GM21737 (cell line): ENCODE results near the gene SLIT3.

Source experiments
- ATAC-seq: cut with Tn5 transposase; IDR thresholded peaks from one replicate; pipeline ENCODE4 v1.9.1; 2021; ENCODE audit warnings: mild to moderate bottlenecking, moderate library complexity; ENCODE audit not compliant: unreplicated experiment

Gene SLIT3

GRCh38 chr5:169085636-169086035 lies 215.3 kb downstream of the SLIT3 start:
- ATAC-seq, result no peak

- no peak for ATAC-seq
Measured at GRCh38 chr5:169085212-169085611, 215.7 kb downstream of the SLIT3 start.

- ATAC-seq, result no peak
Measured at GRCh38 chr5:169084775-169085174, 216.2 kb downstream of the SLIT3 start.

- ATAC-seq, result no peak
Measured at GRCh38 chr5:169083394-169084018, 217.4 kb downstream of the SLIT3 start.

- no peak for ATAC-seq
Measured at GRCh38 chr5:169081000-169081724, 219.8 kb downstream of the SLIT3 start.

- no peak for ATAC-seq
Measured at GRCh38 chr5:169080448-169080911, 220.5 kb downstream of the SLIT3 start.

GRCh38 chr5:169079697-169080096 lies 221.2 kb downstream of the SLIT3 start:
- no peak for ATAC-seq

GRCh38 chr5:169074839-169075238 lies 226.1 kb downstream of the SLIT3 start:
- no peak for ATAC-seq

- ATAC-seq, result no peak
Measured at GRCh38 chr5:169072233-169072632, 228.7 kb downstream of the SLIT3 start.

GRCh38 chr5:169070413-169070812 lies 230.5 kb downstream of the SLIT3 start:
- ATAC-seq, result no peak

GRCh38 chr5:169067751-169068173 lies 233.2 kb downstream of the SLIT3 start:
- ATAC-seq, result no peak

- ATAC-seq, result no peak
Measured at GRCh38 chr5:169065400-169065799, 235.5 kb downstream of the SLIT3 start.

GRCh38 chr5:169064093-169064492 lies 236.8 kb downstream of the SLIT3 start:
- no peak for ATAC-seq

GRCh38 chr5:169063316-169063953 lies 237.5 kb downstream of the SLIT3 start:
- no peak for ATAC-seq

- no peak for ATAC-seq
Measured at GRCh38 chr5:169062690-169063089, 238.2 kb downstream of the SLIT3 start.

GRCh38 chr5:169054506-169054905 lies 246.4 kb downstream of the SLIT3 start:
- no peak for ATAC-seq

GRCh38 chr5:169052207-169052606 lies 248.7 kb downstream of the SLIT3 start:
- ATAC-seq, result no peak

- ATAC-seq, result no peak
Measured at GRCh38 chr5:169051351-169051750, 249.6 kb downstream of the SLIT3 start.

GRCh38 chr5:169050636-169051035 lies 250.3 kb downstream of the SLIT3 start:
- ATAC-seq, result no peak

- no peak for ATAC-seq
Measured at GRCh38 chr5:169050146-169050571, 250.8 kb downstream of the SLIT3 start.

GRCh38 chr5:169049712-169050111 lies 251.2 kb downstream of the SLIT3 start:
- no peak for ATAC-seq
